Right hindlimb (tissue), 1 donor: Measurements from ENCODE around the gene OR2T1.
"Not testable (repeated sequence)": the region's sequence is repeated elsewhere in the genome, so short reads cannot be mapped to it uniquely, and the experiment has no call there.

Source experiments
- DNase-seq: peaks from one replicate; pipeline ENCODE4 v3.0.0-alpha.2; 2018

The OR2T1 gene

DNA sequence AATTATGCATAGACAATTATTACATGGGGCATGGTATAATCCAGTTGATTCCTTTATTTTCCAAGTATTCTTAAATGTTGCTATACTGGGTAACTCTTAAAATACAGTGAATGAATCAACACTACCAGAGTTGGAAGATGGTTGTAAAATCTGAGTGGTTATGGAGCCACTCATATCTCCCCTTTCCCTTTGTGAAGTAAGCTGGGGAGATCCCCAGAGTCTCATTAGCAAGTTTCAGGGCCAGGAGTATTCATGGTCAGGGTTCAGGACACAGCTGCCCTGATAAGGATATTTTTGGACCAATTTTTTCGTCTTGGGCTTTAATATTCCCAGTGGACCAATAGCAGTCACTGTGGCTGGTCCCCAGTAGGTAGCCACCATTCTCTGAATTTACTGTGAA lies 35.8 kb downstream of the OR2T1 start:
- not testable (repeated sequence) for DNase-seq

DNA sequence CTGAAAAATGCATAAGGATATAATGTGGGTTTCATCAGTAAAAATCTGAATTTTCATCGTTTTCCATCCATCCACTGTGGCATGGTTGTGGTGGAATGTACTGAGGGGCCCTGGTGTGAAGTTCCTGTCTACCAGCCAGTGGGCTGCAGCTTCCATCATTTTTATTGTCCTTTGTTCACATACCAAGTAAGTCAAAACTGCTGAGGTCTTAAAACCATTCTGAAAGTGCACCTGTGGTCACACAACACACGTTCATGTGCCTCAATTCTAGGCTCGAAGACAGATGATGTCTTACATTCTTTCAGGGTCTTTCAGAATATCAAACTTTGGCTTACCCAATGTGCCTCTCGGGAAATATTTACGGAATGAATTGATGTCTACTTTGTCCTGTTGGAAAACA lies 36.4 kb downstream of the OR2T1 start:
- DNase-seq: not testable (repeated sequence)

DNA sequence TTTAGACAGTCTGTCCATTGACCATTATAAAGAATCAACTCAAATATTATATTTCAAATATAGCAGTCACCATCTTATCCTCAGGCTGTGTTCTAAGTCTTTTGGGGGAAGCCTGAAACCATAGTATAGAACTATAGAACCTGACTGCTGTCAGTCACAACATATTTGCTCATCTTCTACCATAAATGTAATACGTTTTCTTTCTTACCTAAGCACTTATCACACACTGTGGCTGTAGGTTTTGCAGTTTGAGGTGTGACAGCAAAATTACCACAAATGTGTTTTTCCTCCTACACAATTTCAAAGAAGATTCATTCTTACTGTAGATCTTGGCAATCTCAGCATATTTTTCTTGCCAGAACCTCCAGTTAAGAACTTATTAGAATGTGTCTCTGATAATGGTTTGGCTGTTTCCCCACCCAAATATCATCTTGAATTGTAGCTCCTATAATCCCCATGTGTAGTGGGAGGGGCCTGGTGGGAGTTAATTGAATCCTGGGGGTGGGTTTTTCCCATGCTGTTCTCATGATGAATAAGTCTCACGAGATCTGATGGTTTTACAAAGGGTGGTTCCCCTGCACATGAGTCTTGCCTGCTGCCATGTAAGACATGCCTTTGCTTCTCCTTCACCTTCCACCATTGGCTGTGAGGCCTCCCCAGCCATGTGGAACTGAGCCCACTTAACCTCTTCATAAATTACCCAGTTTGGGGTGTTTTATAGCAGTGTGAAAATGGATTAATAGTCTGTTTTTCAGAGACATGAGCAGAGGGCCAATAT lies 39.8 kb downstream of the OR2T1 start:
- DNase-seq: not testable (repeated sequence)

DNA sequence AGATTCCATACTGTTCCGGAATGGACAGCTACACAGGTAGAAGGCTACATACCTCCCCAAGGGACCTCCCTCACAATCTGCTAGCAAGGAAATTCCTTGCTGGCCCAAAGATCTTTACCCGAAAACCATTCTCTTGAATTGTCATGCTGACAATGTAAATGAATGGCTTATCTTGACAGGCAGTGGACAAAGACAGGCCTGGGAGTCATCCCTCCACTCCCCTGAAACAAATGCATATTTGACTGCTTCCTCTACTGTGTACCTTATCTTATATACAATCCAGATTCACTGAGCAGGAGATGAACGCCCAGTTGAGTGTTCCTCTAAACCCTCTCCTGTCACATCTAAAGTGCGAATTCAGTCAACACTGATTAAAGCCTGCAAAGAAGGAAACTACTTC lies 41.8 kb downstream of the OR2T1 start:
- not testable (repeated sequence) for DNase-seq

DNA sequence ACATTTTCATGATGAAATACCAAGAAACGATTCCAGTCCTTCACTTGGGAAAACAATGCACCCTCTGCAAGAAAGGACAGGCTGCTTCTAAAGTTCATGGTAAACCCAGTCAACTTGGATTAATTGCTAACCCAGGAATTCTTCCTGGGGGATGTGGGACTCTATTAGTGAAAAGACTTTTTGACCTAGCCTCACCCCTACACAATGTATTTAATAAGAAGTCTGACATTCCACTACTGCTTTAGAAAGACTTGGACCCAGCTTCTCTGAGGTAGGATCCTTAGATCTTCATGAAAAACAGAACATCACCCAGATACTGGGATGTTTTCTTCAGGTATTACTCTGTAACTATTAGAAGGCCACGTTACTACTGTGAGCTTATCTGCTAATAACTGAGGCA lies 42.6 kb downstream of the OR2T1 start, which contains the start of gene OR2T2:
Gene OR2T2, plus strand, starts transcription at position 239 of the 400 bp plus-strand sequence. CDS start 7,161 bp downstream, outside the sequence.
- DNase-seq: not testable (repeated sequence)

DNA sequence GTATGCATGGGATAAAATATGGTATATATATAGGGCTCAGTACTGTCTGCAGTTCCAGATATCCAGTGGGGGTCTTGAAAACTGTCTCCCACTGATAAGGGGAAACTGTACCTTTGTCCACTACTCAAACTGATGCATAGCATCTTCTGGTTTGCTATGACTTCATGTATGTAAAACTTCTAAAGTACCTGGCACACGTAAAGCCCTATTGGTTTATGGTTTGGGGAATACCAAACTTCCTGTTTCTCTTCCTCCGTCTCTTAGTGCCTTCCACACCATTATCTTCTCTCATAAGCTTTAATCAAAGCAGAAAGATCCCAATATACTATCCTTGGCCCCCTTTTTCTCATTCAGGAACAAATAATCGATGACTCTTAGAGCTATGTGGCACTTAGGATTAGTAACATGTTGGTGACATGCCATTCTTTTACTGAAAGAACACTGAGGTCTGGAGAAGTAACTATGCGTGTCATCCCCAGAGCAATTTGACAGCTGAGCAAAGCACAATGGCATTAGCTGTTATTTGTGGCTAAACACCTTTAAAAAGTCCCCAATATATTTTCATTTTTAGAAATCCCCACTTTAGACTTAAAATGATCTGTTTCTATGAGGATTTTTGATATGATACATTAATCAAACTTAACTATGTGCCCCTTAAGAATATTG lies 45.7 kb downstream of the OR2T1 start:
- not testable (repeated sequence) for DNase-seq

DNA sequence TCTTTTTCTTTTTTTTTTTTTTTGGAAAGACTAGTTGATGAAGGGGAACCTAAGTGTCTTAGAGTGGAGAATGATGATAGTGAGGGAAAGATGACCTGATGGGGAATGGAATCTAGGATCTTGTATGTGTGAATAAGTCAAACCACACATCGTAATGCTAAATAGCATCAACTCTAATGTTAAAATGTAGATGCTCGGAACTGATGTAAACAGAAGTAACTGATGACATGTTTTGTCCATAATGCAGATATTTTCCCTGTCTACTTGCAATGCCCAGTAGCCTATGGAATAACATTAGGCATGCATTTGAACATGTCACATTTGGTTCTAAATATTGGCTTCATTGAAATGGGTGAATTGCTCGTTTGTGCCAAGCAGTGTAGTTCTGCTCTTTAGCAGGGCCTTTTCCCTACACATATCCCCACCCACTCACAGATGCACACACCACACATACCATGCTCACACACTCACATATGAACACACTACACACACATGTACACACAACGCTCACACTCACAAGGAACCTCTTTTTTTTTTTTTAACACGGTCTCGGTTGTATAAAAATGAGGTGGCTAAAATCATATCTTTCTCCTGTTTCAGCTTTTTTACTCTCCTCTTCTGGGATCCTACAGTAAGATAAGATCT lies 47.1 kb downstream of the OR2T1 start:
- not testable (repeated sequence) for DNase-seq

DNA sequence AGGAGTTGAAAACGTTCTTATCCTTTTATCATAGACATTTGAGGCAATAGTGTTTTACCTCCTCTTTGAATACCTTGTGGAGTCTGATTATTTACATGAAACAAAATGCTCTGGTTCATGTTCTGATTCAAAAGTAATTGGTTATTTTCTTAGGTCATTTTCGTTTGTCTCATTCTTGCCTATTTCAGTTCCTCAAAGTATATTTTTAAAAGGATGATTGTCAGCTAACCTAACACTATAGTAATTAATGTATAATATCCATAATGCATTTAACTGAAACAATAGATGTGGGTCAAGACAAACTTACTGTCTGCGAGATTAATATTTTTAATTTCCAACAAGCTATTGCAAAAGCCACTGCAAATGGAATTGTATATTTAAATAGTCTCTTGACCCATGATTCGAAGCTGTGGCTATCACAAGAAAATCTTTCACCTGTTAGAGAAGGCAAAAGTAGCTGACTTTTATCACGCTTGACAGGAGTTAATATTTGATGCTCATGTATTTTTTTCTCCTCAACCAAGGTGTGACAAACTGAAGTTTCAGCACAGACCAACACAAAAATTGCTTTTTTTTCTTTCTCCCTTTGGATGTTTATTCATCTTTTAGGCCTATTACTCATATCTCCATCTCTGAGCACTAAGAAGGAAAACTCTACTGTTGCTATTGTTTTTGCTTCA lies 47.8 kb downstream of the OR2T1 start:
- DNase-seq: not testable (repeated sequence)

DNA sequence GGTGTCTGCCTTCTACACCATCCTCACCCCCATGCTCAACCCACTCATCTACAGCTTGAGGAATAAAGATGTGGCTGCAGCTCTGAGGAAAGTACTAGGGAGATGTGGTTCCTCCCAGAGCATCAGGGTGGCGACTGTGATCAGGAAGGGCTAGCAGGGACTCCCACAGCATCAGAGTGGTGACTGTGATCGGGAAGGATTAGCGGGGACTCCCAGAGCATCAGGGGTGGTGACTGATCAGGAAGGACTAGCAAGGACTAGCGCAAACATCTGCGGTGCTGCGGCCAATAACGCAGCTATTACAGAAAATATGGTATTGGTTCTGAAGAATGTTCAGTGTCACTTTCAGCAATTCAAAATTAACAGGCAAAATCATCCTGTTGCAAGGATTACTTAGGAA lies 50.8 kb downstream of the OR2T1 start:
- DNase-seq: not testable (repeated sequence)

DNA sequence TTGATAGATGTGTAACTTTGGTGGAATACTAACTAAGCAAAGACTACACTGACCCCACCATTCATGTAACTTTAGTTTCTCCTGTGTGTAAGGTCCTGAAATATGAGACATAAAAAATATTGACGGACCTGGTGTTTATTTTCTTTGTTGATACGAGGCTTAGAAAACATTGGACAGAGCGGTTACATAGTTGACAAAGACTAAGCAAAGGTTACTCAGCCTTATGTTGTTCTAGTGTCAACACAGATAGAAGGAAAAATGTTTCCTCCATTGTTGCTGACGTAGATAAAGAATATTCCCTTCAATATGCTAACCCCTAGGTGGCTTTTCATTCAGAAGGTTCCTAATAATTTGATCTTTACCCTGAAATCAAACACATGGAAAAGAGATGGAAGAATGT lies 52.2 kb downstream of the OR2T1 start:
- DNase-seq: not testable (repeated sequence)

DNA sequence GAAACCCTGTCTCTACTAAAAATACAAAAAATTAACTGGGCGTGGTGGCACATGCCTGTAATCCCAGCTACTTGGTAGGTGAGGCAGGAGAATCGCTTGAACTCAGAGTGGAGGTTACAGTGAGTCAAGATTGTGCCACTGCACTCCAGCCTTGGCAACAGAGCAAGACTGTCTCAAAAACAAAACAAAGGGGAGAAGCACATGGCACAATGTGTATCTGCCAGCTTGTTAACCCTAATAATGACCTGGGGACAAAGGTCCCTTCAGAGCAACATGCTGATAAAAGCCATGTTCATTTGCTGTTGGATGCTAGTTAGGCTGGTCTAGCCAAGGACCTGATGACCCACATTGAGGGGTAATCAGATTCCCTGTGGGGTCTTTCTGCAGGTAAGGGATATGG lies 53.8 kb downstream of the OR2T1 start:
- DNase-seq: not testable (repeated sequence)
